DND-41 (cell line): Measurements from ENCODE around the gene SMARCD1.

Experiments used
- ATAC-seq: fragments of 200-7000 bp; cut with Tn5 transposase; 3 replicates; pipeline ENCODE4 v1.9.1; 2021; ENCODE audit warnings: low read depth; ENCODE audit not compliant: insufficient read depth
- DNase-seq: peaks from one replicate; pipeline ENCODE4 v3.0.0-alpha.2; 2020
- H2AFZ ChIP-seq: 2 replicates; pipeline ENCODE4 v1.6.0; 2012; ENCODE audit warnings: low read depth, low read length
- H3K27ac ChIP-seq: 2 replicates; pipeline ENCODE4 v1.5.1; 2012; ENCODE audit warnings: low read length, inconsistent platforms
- H3K27me3 ChIP-seq: fragments of 200-600 bp; sonication (generic); 2 replicates; pipeline ENCODE4 v1.6.0; 2012; ENCODE audit warnings: low read length, mild to moderate bottlenecking, inconsistent platforms; ENCODE audit not compliant: insufficient read depth, poor library complexity
- H3K36me3 ChIP-seq: 2 replicates; pipeline ENCODE4 v1.5.1; 2012; ENCODE audit warnings: low read length, inconsistent platforms; ENCODE audit not compliant: insufficient read depth
- H3K4me1 ChIP-seq: 2 replicates; pipeline ENCODE4 v1.5.1; 2012; ENCODE audit warnings: mild to moderate bottlenecking, low read length; ENCODE audit not compliant: insufficient read depth
- H3K4me2 ChIP-seq: 2 replicates; pipeline ENCODE4 v1.6.0; 2012; ENCODE audit warnings: mild to moderate bottlenecking, moderate library complexity, low read length, inconsistent platforms; ENCODE audit not compliant: insufficient read depth
- H3K4me3 ChIP-seq, 2 experiments: fragments of 200-600 bp in 1 of 2; shearing (Covaris generic) in 1 of 2; 2 replicates each; pipeline ENCODE4 v1.5.1; 2012 to 2016; ENCODE audit warnings: inconsistent platforms in 2 of 2, low read length in 2 of 2, mild to moderate bottlenecking in 2 of 2, low read depth in 1 of 2, moderate library complexity in 1 of 2
- H3K79me2 ChIP-seq: 2 replicates; pipeline ENCODE4 v1.6.0; 2012; ENCODE audit warnings: low read length, inconsistent platforms; ENCODE audit not compliant: insufficient read depth
- H3K9ac ChIP-seq: 2 replicates; pipeline ENCODE4 v1.6.0; 2012; ENCODE audit warnings: low read depth, mild to moderate bottlenecking, inconsistent platforms, low read length, moderate library complexity
- H3K9me3 ChIP-seq: 2 replicates; pipeline ENCODE4 v1.5.1; 2012; ENCODE audit warnings: low read length, moderate library complexity, mild to moderate bottlenecking, inconsistent platforms; ENCODE audit not compliant: insufficient read depth, severe bottlenecking
- H4K20me1 ChIP-seq: 2 replicates; pipeline ENCODE4 v1.6.0; 2012; ENCODE audit warnings: low read length; ENCODE audit not compliant: insufficient read depth
- CTCF ChIP-seq: IDR thresholded peaks from 2 replicates; pipeline ENCODE4 v1.5.1; 2012; ENCODE audit warnings: borderline replicate concordance, low read length, moderate library complexity, mild to moderate bottlenecking; ENCODE audit not compliant: poor library complexity, severe bottlenecking; ENCODE audit errors: extremely low read depth
- EZH2 ChIP-seq: IDR thresholded peaks from 3 replicates; pipeline ENCODE4 v1.6.1; 2012; ENCODE audit warnings: borderline replicate concordance, low read depth, mild to moderate bottlenecking, moderate library complexity, low read length, inconsistent platforms; ENCODE audit not compliant: severe bottlenecking

Gene SMARCD1

GRCh38 chr12:50088577-50089335 is 3.6 kb downstream of the SMARCD1 start:
- Histone ChIP-seq H3K36me3 (peaks cover 76% of the 10 kb centered on the region), H3K79me2 (peaks cover 50% of the 10 kb centered on the region), H3K4me1 (peaks cover 37% of the 10 kb centered on the region), H4K20me1 (peaks cover 26% of the 10 kb centered on the region), H3K9ac (no peak overlapping the region), H3K4me3 (no peak overlapping the region), H3K27ac (no peak overlapping the region), H3K4me2 (peak overlapping the region; percentile 31; the same call in 1 of the 2 replicates), H2AFZ (no peak overlapping the region), H3K9me3 (no peaks in the 10 kb centered on the region), H3K27me3 (no peaks in the 10 kb centered on the region)
- DNase-seq = peak; percentile 64
- ATAC-seq = 0 out of 3 replicates have a peak, but pooled peaks have one; percentile 17
- TF ChIP-seq CTCF (peak; percentile 93), EZH2 (no peak)

GRCh38 chr12:50089730-50090129 is 4.6 kb downstream of the SMARCD1 start:
- no peak overlapping the region for H3K27ac ChIP-seq
- no peaks in the 10 kb centered on the region for H3K27me3 ChIP-seq
- H3K79me2 ChIP-seq = peaks cover 43% of the 10 kb centered on the region
- H2AFZ ChIP-seq = no peak overlapping the region
- DNase-seq = no peak
- H4K20me1 ChIP-seq = peaks cover 26% of the 10 kb centered on the region
- no peak overlapping the region for H3K9ac ChIP-seq
- peaks cover 30% of the 10 kb centered on the region for H3K4me1 ChIP-seq
- H3K9me3 ChIP-seq = no peaks in the 10 kb centered on the region
- peaks cover 85% of the 10 kb centered on the region for H3K36me3 ChIP-seq
- TF ChIP-seq CTCF = no peak
- TF ChIP-seq EZH2 = no peak
- H3K4me3 ChIP-seq = no peak overlapping the region
- ATAC-seq = no peak
- H3K4me2 ChIP-seq = no peak overlapping the region

GRCh38 chr12:50090391-50090790 is 5.2 kb downstream of the SMARCD1 start:
- Histone ChIP-seq H3K79me2 (peaks cover 41% of the 10 kb centered on the region), H4K20me1 (peaks cover 26% of the 10 kb centered on the region), H3K9me3 (no peaks in the 10 kb centered on the region), H3K4me3 (no peak overlapping the region), H3K9ac (no peak overlapping the region), H3K4me2 (no peak overlapping the region), H2AFZ (no peak overlapping the region), H3K27ac (no peak overlapping the region), H3K27me3 (no peaks in the 10 kb centered on the region), H3K4me1 (peaks cover 30% of the 10 kb centered on the region), H3K36me3 (peaks cover 92% of the 10 kb centered on the region)
- TF ChIP-seq EZH2 (no peak), CTCF (no peak)
- DNase-seq (no peak), ATAC-seq (no peak)
